WTC11 (cell line): ENCODE measurements around the gene CSF1.

ENCODE experiments used
- CREB1 ChIP-seq: sonication (generic); formaldehyde crosslinking; IDR thresholded peaks from 2 replicates; pipeline ENCODE4 v1.8.0; 2023; ENCODE audit warnings: mild to moderate bottlenecking, missing genetic modification reagents
- CTCF ChIP-seq: fragments of 200-600 bp; IDR thresholded peaks from 2 replicates; pipeline ENCODE4 v1.8.0; 2022; ENCODE audit warnings: antibody characterized with exemption
- SP1 ChIP-seq: sonication (generic); formaldehyde crosslinking; conservative IDR thresholded peaks from 2 replicates; pipeline ENCODE4 v1.8.1; 2022; ENCODE audit warnings: missing genetic modification reagents
- TEAD4 ChIP-seq: sonication (generic); formaldehyde crosslinking; IDR thresholded peaks from 2 replicates; pipeline ENCODE4 v1.8.0; 2022; ENCODE audit warnings: mild to moderate bottlenecking, missing genetic modification reagents

GRCh38 chr1:109917768-109918606 is 7.3 kb downstream of the CSF1 start:
- no peak for TF ChIP-seq CTCF
- TF ChIP-seq SP1 = no peak
- TF ChIP-seq CREB1 (CRISPR knock-in tag) = no peak
- no peak for TF ChIP-seq TEAD4 (CRISPR knock-in tag)
